ENCODE measurements around the gene EMX2. TPM values are rescaled to one million over a fixed set of nuclear protein-coding genes. Genes with fewer than 3 reads are reported as not detected.

Gene EMX2
- total RNA-seq, 1 donor from 2014 or later, result 0.25 TPM

- Histone ChIP-seq H3K4me1 (peaks cover 26% of the 10 kb centered on the region), H3K4me3 (no peak overlapping the region), H3K27me3 (ENCODE audit: low read depth) (peaks cover 97% of the 10 kb centered on the region), H3K9me3 (replicated peaks) (no peaks in the 10 kb centered on the region), H3K27ac (replicated peaks) (no peak overlapping the region), H3K36me3 (no peaks in the 10 kb centered on the region)
- DNase-seq, result no peak
- TF ChIP-seq CTCF (IDR thresholded peaks at IDR 0.05; ENCODE audit: borderline replicate concordance), result no peak
- intact Hi-C loops (cut with micrococcal nuclease), result no loop called here
Measured at GRCh38 chr10:117553815-117554172, 11.2 kb downstream of the EMX2 start.

GRCh38 chr10:117554241-117554814 is 11.8 kb downstream of the EMX2 start:
- Histone ChIP-seq H3K4me1 (peaks cover 26% of the 10 kb centered on the region), H3K36me3 (no peaks in the 10 kb centered on the region), H3K27me3 (ENCODE audit: low read depth) (peaks cover 96% of the 10 kb centered on the region), H3K9me3 (replicated peaks) (no peaks in the 10 kb centered on the region), H3K4me3 (no peak overlapping the region), H3K27ac (replicated peaks) (no peak overlapping the region)
- intact Hi-C loops (cut with micrococcal nuclease), result no loop called here
- TF ChIP-seq CTCF (IDR thresholded peaks at IDR 0.05; ENCODE audit: borderline replicate concordance), result no peak
- no peak for DNase-seq

- TF ChIP-seq CTCF (IDR thresholded peaks at IDR 0.05; ENCODE audit: borderline replicate concordance), result no peak
- Histone ChIP-seq H3K27me3 (ENCODE audit: low read depth) (peaks cover 96% of the 10 kb centered on the region), H3K4me1 (peaks cover 26% of the 10 kb centered on the region), H3K9me3 (replicated peaks) (no peaks in the 10 kb centered on the region), H3K4me3 (no peak overlapping the region), H3K27ac (replicated peaks) (no peak overlapping the region), H3K36me3 (no peaks in the 10 kb centered on the region)
- DNase-seq, result no peak
- intact Hi-C loops (cut with micrococcal nuclease), result no loop called here
Measured at GRCh38 chr10:117555017-117555416, 12.5 kb downstream of the EMX2 start.

DNA sequence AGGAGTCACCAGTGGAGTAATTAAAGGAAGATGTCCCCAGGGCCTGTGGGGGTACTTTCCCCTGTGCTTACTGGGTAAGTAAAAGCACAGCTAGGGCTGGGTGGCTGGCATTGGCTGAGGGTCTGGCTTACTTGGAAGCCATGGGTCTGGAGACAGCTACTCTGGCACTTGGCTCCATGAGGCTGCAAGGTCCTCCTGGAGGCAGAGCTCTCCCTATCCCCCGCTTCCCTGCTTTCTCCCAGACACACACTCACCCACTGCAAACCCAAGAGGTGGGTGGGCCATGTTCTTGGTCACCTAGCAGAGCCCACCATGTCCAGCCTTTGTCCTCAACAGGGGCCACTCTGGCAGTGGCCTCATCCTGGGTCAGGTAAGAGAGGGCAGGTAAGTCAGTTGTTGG is 13.3 kb downstream of the EMX2 start:
- Histone ChIP-seq H3K27me3 (ENCODE audit: low read depth) (peaks cover 96% of the 10 kb centered on the region), H3K9me3 (replicated peaks) (no peaks in the 10 kb centered on the region), H3K4me3 (no peak overlapping the region), H3K27ac (replicated peaks) (no peak overlapping the region), H3K4me1 (peaks cover 26% of the 10 kb centered on the region), H3K36me3 (no peaks in the 10 kb centered on the region)
- intact Hi-C loops (cut with micrococcal nuclease), result no loop called here
- no peak for DNase-seq
- TF ChIP-seq CTCF (IDR thresholded peaks at IDR 0.05; ENCODE audit: borderline replicate concordance), result no peak

GRCh38 chr10:117556356-117556755 is 13.8 kb downstream of the EMX2 start:
- H3K36me3 ChIP-seq, result no peaks in the 10 kb centered on the region
- intact Hi-C loops (cut with micrococcal nuclease), result no loop called here
- no peak overlapping the region for H3K4me3 ChIP-seq
- DNase-seq, result no peak
- TF ChIP-seq CTCF (IDR thresholded peaks at IDR 0.05; ENCODE audit: borderline replicate concordance), result no peak
- H3K27ac ChIP-seq (replicated peaks), result no peak overlapping the region
- H3K27me3 ChIP-seq (ENCODE audit: low read depth), result peaks cover 96% of the 10 kb centered on the region
- peaks cover 24% of the 10 kb centered on the region for H3K4me1 ChIP-seq
- no peaks in the 10 kb centered on the region for H3K9me3 ChIP-seq (replicated peaks)

Measured in left ventricle myocardium inferior (tissue), 1 donor.